ENCODE data around the gene ZNF764. TPM values are rescaled to one million over a fixed set of nuclear protein-coding genes. Genes with fewer than 3 reads are reported as not detected.

The ZNF764 gene
- total and polyA plus RNA-seq, 4 experiments from 2014 or later = 4.2 to 29.3 (median 18.8) TPM

DNA sequence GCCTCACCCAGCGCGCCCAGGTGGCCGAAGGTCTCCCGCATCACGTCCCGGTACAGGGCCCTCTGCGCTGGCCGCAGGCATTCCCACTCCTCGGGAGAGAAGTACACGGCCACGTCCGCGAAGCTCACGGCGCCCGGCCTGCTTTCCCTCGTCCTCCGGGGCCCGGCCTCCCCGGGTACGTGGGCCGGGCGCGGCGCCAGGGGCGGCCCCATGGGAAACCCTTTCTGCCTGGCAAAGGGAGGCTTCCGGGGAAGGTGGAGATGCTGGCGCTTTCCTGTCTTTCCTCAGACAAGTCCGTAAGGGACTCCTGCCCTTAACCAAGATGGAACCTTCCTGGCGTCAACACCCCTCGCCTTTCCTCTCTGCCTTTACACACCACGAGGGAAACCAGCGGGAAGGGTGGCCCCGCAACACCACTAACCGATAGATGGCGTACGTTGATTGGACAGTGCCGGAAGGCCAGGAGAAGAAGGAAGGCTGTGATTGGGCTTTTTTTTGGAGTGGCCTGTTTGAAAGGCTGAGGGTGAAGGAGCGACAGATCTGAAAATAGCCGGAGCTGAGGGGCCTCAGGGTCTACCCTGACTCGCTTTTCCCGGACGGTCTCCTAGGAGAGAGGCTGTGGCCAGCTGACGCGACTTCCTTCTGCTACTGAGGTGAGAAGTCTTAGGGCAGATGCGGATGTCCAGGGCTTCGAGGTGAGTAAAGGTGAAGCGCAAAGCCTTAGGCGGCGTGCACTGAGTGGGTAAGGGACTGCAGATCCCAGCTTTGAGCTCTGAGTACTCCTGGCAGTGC lies 27.4 kb upstream of the ZNF764 start, which contains the start of gene ZNF785:
Gene ZNF785, minus strand, starts transcription at position 298 of the 792 bp plus-strand sequence. Its CDS starts 86 bp downstream, at position 212.
- H3K36me3 Mint-ChIP-seq = peaks cover 4 to 15% of the 10 kb centered on the region in 2 donors
- no peaks in the 10 kb centered on the region for H3K27me3 ChIP-seq (ENCODE audit: insufficient read depth, low read length)
- DNase-seq = peak; percentile 94 to 96 (median 95)
- H3K36me3 ChIP-seq (ENCODE audit: insufficient read depth, low read length) = peaks cover 3% of the 10 kb centered on the region
- H3K27me3 Mint-ChIP-seq = no peaks in the 10 kb centered on the region
- peak within 1 kb of the TSS; percentile 87 to 96 (median 91) for H3K4me3 Mint-ChIP-seq
- intact Hi-C loops (cut with micrococcal nuclease) = loop anchor here (1.0 to 2.0 kb wide), 6 partner anchors 13 to 155 kb away; partner anchors contain the start of genes DCTPP1, PRR14, ZNF689 and ZNF764
- H3K27ac Mint-ChIP-seq = peak within 1 kb of the TSS; percentile 76 to 96 (median 93)
- peaks cover 9 to 38% (median 26%) of the 10 kb centered on the region in 4 donors for H3K4me1 Mint-ChIP-seq
- H3K9me3 ChIP-seq (ENCODE audit: control insufficient read depth in 1 of 2, low read length in 2 of 2) = no peaks in the 10 kb centered on the region
- peaks cover 21% of the 10 kb centered on the region for H3K4me1 ChIP-seq (ENCODE audit: insufficient read depth, low read length)
- peak within 1 kb of the TSS; percentile 79 for H3K27ac ChIP-seq (ENCODE audit: low read depth, low read length)
- ChIA-PET POLR2A (ENCODE audit: partially characterized antibody) (interaction anchor here (0.5 to 5.4 kb wide), 32 partner anchors 10 to 229 kb away, joined by 3 to 67 read pairs (median 4); partner anchors contain the start of genes DCTPP1, FBRS, ITGAL and PRR14), CTCF (ENCODE audit: partially characterized antibody) (interaction anchor here (0.8 to 2.8 kb wide), 12 partner anchors 10 to 176 kb away, joined by 3 to 11 read pairs (median 4); partner anchors contain the start of genes DCTPP1, PRR14, ZNF689 and ZNF764)
- H3K9me3 Mint-ChIP-seq = no peaks in the 10 kb centered on the region
- H3K4me3 ChIP-seq (ENCODE audit: low read length in 2 of 2) = peak within 1 kb of the TSS; percentile 73 to 97

DNA sequence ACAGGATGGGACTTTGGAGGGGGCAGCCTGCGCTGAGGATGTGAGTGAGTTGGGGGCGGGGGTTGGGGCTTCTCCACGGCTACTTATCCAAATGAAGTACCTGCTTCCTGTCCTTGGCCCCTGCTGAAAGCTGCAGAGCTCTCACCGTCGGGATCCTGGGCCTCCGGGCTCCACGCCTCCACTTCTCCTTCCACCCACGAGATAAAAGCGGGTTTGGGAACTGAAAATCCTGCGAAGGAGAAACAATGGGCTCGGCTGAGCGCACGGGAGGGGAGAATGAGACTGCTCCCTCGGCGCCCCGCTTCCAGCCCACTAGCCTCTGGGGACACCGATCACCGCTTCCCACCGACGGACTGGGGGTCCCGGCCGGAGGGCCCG lies 26.8 kb upstream of the ZNF764 start:
- Histone ChIP-seq H3K4me3 (ENCODE audit: low read length in 2 of 2) (peak overlapping the region; percentile 73 to 97), H3K9me3 (ENCODE audit: control insufficient read depth in 1 of 2, low read length in 2 of 2) (no peaks in the 10 kb centered on the region), H3K36me3 (ENCODE audit: insufficient read depth, low read length) (peaks cover 3% of the 10 kb centered on the region), H3K4me1 (ENCODE audit: insufficient read depth, low read length) (peaks cover 21% of the 10 kb centered on the region), H3K27ac (ENCODE audit: low read depth, low read length) (peak overlapping the region; percentile 79), H3K27me3 (ENCODE audit: insufficient read depth, low read length) (no peaks in the 10 kb centered on the region)
- peak overlapping the region; percentile 43 to 87 (median 76) for H3K27ac Mint-ChIP-seq
- H3K9me3 Mint-ChIP-seq = no peaks in the 10 kb centered on the region
- intact Hi-C loops (cut with micrococcal nuclease) = loop anchor here (1.0 kb wide), 5 partner anchors 13 to 155 kb away; partner anchors contain the start of genes DCTPP1, PRR14, ZNF689 and ZNF764
- CTCF ChIA-PET (ENCODE audit: partially characterized antibody) = interaction anchor here (0.9 to 2.8 kb wide), 10 partner anchors 13 to 156 kb away, joined by 3 to 11 read pairs (median 5); partner anchors contain the start of genes DCTPP1, PRR14 and ZNF689
- POLR2A ChIA-PET (ENCODE audit: partially characterized antibody) = interaction anchor here (0.6 to 5.4 kb wide), 21 partner anchors 9 to 229 kb away, joined by 3 to 67 read pairs (median 5); partner anchors contain the start of genes DCTPP1, FBRS, ITGAL and PRR14
- no peaks in the 10 kb centered on the region for H3K27me3 Mint-ChIP-seq
- H3K4me3 Mint-ChIP-seq = peak overlapping the region; percentile 64 to 96 (median 88)
- peaks cover 4 to 15% of the 10 kb centered on the region in 2 donors for H3K36me3 Mint-ChIP-seq
- DNase-seq = no peak
- peaks cover 9 to 38% (median 26%) of the 10 kb centered on the region in 4 donors for H3K4me1 Mint-ChIP-seq

- ChIA-PET CTCF (ENCODE audit: partially characterized antibody) (interaction anchor here (1.8 kb wide), 1 partner anchor 47 kb away, joined by 5 read pairs; no protein-coding TSS in a partner anchor), POLR2A (ENCODE audit: partially characterized antibody) (interaction anchor here (1.7 kb wide), 1 partner anchor 11 kb away, joined by 6 read pairs; the partner anchor contains the start of gene ZNF688)
- no peak for DNase-seq
- Histone ChIP-seq H3K9me3 (ENCODE audit: control insufficient read depth in 1 of 2, low read length in 2 of 2) (no peaks in the 10 kb centered on the region), H3K4me3 (ENCODE audit: low read length in 2 of 2) (no peak overlapping the region), H3K36me3 (ENCODE audit: insufficient read depth, low read length) (peaks cover 6% of the 10 kb centered on the region), H3K27me3 (ENCODE audit: insufficient read depth, low read length) (no peaks in the 10 kb centered on the region), H3K27ac (ENCODE audit: low read depth, low read length) (no peak overlapping the region), H3K4me1 (ENCODE audit: insufficient read depth, low read length) (peaks cover 21% of the 10 kb centered on the region)
- intact Hi-C loops (cut with micrococcal nuclease) = no loop called here
- no peaks in the 10 kb centered on the region for H3K9me3 Mint-ChIP-seq
- peaks cover 9 to 38% (median 25%) of the 10 kb centered on the region in 4 donors for H3K4me1 Mint-ChIP-seq
- no peak overlapping the region for H3K27ac Mint-ChIP-seq
- peaks cover 8 to 15% of the 10 kb centered on the region in 2 donors for H3K36me3 Mint-ChIP-seq
- H3K4me3 Mint-ChIP-seq = peak overlapping the region in 2 of 8 donors; percentile 6 to 15
- H3K27me3 Mint-ChIP-seq = no peaks in the 10 kb centered on the region
Observed at GRCh38 chr16:30582611-30583340, 24.6 kb upstream of the ZNF764 start.

GRCh38 chr16:30581457-30581856 lies 23.3 kb upstream of the ZNF764 start:
- Histone ChIP-seq H3K27me3 (ENCODE audit: insufficient read depth, low read length) (no peaks in the 10 kb centered on the region), H3K9me3 (ENCODE audit: control insufficient read depth in 1 of 2, low read length in 2 of 2) (no peaks in the 10 kb centered on the region), H3K4me1 (ENCODE audit: insufficient read depth, low read length) (peaks cover 15% of the 10 kb centered on the region), H3K27ac (ENCODE audit: low read depth, low read length) (no peak overlapping the region), H3K4me3 (ENCODE audit: low read length in 2 of 2) (no peak overlapping the region), H3K36me3 (ENCODE audit: insufficient read depth, low read length) (peaks cover 6% of the 10 kb centered on the region)
- DNase-seq = no peak
- ChIA-PET CTCF (ENCODE audit: partially characterized antibody) (interaction anchor here (0.6 kb wide), 1 partner anchor 10 kb away, joined by 3 read pairs; no protein-coding TSS in a partner anchor), POLR2A (ENCODE audit: partially characterized antibody) (interaction anchor here (1.6 to 1.7 kb wide), 2 partner anchors 9 to 10 kb away, joined by 6 read pairs; partner anchors contain the start of gene ZNF688)
- H3K27ac Mint-ChIP-seq = peak overlapping the region in 1 of 7 donors; percentile 29
- peaks cover 8 to 15% of the 10 kb centered on the region in 2 donors for H3K36me3 Mint-ChIP-seq
- H3K4me3 Mint-ChIP-seq = no peak overlapping the region
- H3K27me3 Mint-ChIP-seq = no peaks in the 10 kb centered on the region
- peaks cover 9 to 28% (median 20%) of the 10 kb centered on the region in 4 donors for H3K4me1 Mint-ChIP-seq
- intact Hi-C loops (cut with micrococcal nuclease) = no loop called here
- no peaks in the 10 kb centered on the region for H3K9me3 Mint-ChIP-seq

DNA sequence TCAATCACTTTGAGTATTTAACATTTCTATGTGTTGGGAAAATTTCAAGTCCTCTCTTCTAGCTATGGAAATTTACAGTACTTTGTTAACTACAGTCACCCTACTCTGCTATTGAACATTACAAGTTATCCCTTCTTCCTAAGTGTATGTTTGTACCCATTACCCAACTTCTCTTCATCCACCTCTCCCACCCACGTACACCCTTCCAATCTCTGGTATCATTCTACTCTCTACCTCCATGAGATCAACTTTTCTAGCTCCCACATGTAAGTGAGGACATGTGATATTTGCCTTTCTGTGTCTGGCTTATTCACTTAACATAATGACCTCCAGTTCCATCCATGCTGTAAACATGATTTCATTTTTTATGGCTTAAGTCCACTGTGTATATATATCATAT lies 16.5 kb upstream of the ZNF764 start:
- Mint-ChIP-seq H3K27me3 (no peaks in the 10 kb centered on the region), H3K4me3 (peak overlapping the region in 1 of 8 donors; percentile 8), H3K9me3 (no peaks in the 10 kb centered on the region), H3K27ac (peak overlapping the region in 3 of 7 donors; percentile 17 to 70 (median 48)), H3K36me3 (peaks cover 4 to 5% of the 10 kb centered on the region in 2 donors), H3K4me1 (peaks cover 9 to 30% (median 18%) of the 10 kb centered on the region in 4 donors)
- Histone ChIP-seq H3K4me1 (ENCODE audit: insufficient read depth, low read length) (peaks cover 23% of the 10 kb centered on the region), H3K36me3 (ENCODE audit: insufficient read depth, low read length) (peaks cover 8% of the 10 kb centered on the region), H3K27me3 (ENCODE audit: insufficient read depth, low read length) (no peaks in the 10 kb centered on the region), H3K9me3 (ENCODE audit: control insufficient read depth in 1 of 2, low read length in 2 of 2) (no peaks in the 10 kb centered on the region), H3K27ac (ENCODE audit: low read depth, low read length) (no peak overlapping the region), H3K4me3 (ENCODE audit: low read length in 2 of 2) (no peak overlapping the region)
- no peak for DNase-seq
- POLR2A ChIA-PET (ENCODE audit: partially characterized antibody) = interaction anchor here (0.6 to 1.5 kb wide), 3 partner anchors 39 to 387 kb away, joined by 3 to 5 read pairs (median 3); partner anchors contain the start of genes DCTPP1 and ZNF747
- intact Hi-C loops (cut with micrococcal nuclease) = loop anchor here (5.0 kb wide), 1 partner anchor 53 kb away; no protein-coding TSS in a partner anchor
- CTCF ChIA-PET (ENCODE audit: partially characterized antibody) = interaction anchor here (0.7 to 1.2 kb wide), 3 partner anchors 17 to 55 kb away, joined by 3 to 4 read pairs (median 4); no protein-coding TSS in a partner anchor
